ENCODE results near the gene PLXNA1.

Gene PLXNA1

GRCh38 chr3:126978291-126978690, 4.6 kb upstream of the PLXNA1 start:
- H3K4me3 ChIP-seq (ENCODE audit: low read depth, low read length): no peak overlapping the region
- DNase-seq (ENCODE audit: low read depth): no peak
- TF ChIP-seq MYC (IDR thresholded peaks at IDR 0.05; ENCODE audit: low read depth, low read length): no peak
- TF ChIP-seq, protein P1, sequence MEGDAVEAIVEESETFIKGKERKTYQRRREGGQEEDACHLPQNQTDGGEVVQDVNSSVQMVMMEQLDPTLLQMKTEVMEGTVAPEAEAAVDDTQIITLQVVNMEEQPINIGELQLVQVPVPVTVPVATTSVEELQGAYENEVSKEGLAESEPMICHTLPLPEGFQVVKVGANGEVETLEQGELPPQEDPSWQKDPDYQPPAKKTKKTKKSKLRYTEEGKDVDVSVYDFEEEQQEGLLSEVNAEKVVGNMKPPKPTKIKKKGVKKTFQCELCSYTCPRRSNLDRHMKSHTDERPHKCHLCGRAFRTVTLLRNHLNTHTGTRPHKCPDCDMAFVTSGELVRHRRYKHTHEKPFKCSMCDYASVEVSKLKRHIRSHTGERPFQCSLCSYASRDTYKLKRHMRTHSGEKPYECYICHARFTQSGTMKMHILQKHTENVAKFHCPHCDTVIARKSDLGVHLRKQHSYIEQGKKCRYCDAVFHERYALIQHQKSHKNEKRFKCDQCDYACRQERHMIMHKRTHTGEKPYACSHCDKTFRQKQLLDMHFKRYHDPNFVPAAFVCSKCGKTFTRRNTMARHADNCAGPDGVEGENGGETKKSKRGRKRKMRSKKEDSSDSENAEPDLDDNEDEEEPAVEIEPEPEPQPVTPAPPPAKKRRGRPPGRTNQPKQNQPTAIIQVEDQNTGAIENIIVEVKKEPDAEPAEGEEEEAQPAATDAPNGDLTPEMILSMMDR (IDR thresholded peaks at IDR 0.05; ENCODE audit: low read depth, low read length): no peak

- no peak for DNase-seq (ENCODE audit: low read depth)
- H3K4me3 ChIP-seq (ENCODE audit: low read depth, low read length): no peak overlapping the region
- TF ChIP-seq MYC (IDR thresholded peaks at IDR 0.05; ENCODE audit: low read depth, low read length) (no peak), MAX (IDR thresholded peaks at IDR 0.05; ENCODE audit: low read depth, low read length) (no peak), POLR2A (IDR thresholded peaks at IDR 0.05; ENCODE audit: extremely low read depth, insufficient read length) (no peak)
- TF ChIP-seq, protein P1 (IDR thresholded peaks at IDR 0.05; ENCODE audit: low read depth, low read length): no peak
Measured at GRCh38 chr3:126979046-126979628, 3.8 kb upstream of the PLXNA1 start.

DNA sequence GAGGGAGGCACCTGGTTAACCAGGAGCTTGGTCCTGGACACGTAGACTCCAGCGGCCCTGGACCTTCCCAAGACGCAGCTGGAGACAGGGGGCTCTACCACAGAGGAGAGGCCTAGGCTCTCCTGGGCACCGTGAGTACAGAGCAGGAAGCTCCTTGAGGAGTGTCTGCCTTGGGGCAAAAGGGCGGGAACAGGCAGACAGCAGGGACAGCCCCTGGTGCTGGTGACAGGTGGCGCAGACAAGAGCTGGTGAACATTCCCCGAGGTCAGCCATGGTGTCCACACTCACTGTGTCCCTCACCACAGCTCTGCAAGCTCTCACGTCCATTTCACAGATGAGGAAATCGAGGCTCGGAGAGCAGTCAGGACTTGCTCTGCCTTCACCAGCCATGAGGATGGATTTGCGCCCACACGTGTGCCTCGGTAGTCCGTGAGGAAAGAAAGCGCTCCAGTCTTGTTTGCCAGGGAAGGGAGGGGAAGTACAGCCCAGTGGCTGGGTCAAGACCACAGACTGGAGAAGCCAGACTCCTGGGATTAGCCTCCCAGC, 2.6 kb upstream of the PLXNA1 start:
- no peak overlapping the region for H3K4me3 ChIP-seq (ENCODE audit: low read depth, low read length)
- DNase-seq (ENCODE audit: low read depth): no peak
- TF ChIP-seq POLR2A (IDR thresholded peaks at IDR 0.05; ENCODE audit: extremely low read depth, insufficient read length) (no peak), MYC (IDR thresholded peaks at IDR 0.05; ENCODE audit: low read depth, low read length) (no peak), MAX (IDR thresholded peaks at IDR 0.05; ENCODE audit: low read depth, low read length) (no peak)
- TF ChIP-seq, protein P1 (IDR thresholded peaks at IDR 0.05; ENCODE audit: low read depth, low read length): no peak

DNA sequence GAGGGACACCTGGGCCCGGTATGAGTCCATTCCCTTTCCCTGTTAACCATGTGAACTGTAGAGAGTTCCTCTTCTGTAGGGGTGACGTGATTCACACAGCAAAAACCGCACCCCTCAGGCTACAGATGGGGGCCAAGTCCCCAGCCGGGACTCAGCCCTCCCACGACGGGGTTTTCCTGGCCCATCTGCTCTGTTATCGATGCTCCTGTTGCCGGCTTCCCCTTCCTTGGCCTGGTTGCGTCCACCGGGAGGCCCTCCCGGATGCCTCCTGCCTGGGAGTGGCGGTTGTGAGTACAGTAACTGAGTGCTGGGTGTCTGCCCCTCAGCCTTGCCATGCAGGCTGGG, 817 bp upstream of the PLXNA1 start:
- peak; percentile 73 for DNase-seq (ENCODE audit: low read depth)

GRCh38 chr3:126983276-126983652, 349 bp downstream of the PLXNA1 start:
- no peak for DNase-seq (ENCODE audit: low read depth)
- TF ChIP-seq MYC (IDR thresholded peaks at IDR 0.05; ENCODE audit: low read depth, low read length): no peak
- TF ChIP-seq, protein P1 (IDR thresholded peaks at IDR 0.05; ENCODE audit: low read depth, low read length): no peak
- no peak for TF ChIP-seq POLR2A (IDR thresholded peaks at IDR 0.05; ENCODE audit: extremely low read depth, insufficient read length)
- no peak for TF ChIP-seq MAX (IDR thresholded peaks at IDR 0.05; ENCODE audit: low read depth, low read length)
- no peak overlapping the region for H3K4me3 ChIP-seq (ENCODE audit: low read depth, low read length)

More for the DNA sequence above, 817 bp upstream of the PLXNA1 start:
- H3K4me3 ChIP-seq (ENCODE audit: low read depth, low read length): peak overlapping the region; percentile 25
- TF ChIP-seq, protein P1 (IDR thresholded peaks at IDR 0.05; ENCODE audit: low read depth, low read length): no peak
- TF ChIP-seq MAX (IDR thresholded peaks at IDR 0.05; ENCODE audit: low read depth, low read length): no peak
- TF ChIP-seq MYC (IDR thresholded peaks at IDR 0.05; ENCODE audit: low read depth, low read length): no peak
- TF ChIP-seq POLR2A (IDR thresholded peaks at IDR 0.05; ENCODE audit: extremely low read depth, insufficient read length): no peak
